Endometrial microvascular endothelial cells (primary cell): ENCODE measurements around the gene BAHCC1. TPM values are rescaled to one million over a fixed set of nuclear protein-coding genes. Genes with fewer than 3 reads are reported as not detected.

Source experiments
- in situ Hi-C: cut with HindIII; loops from 2 replicates; pipeline ENCODE4 v1.10.0; 2017; ENCODE audit warnings: low sequenced_read_pairs, low pct_unique_long_range_greater_than_20kb; ENCODE audit errors: inconsistent ontology term
- total RNA-seq: library from RNA; depleted of rRNA; stranded (reverse); fragments of >200 nt; gene quantifications from one replicate; pipeline ENCODE4 v1.2.3, GENCODE V29; 2015; ENCODE audit errors: inconsistent ontology term

BAHCC1 gene
- total RNA-seq, 1 donor from 2014 or later, result 10.0 TPM

DNA sequence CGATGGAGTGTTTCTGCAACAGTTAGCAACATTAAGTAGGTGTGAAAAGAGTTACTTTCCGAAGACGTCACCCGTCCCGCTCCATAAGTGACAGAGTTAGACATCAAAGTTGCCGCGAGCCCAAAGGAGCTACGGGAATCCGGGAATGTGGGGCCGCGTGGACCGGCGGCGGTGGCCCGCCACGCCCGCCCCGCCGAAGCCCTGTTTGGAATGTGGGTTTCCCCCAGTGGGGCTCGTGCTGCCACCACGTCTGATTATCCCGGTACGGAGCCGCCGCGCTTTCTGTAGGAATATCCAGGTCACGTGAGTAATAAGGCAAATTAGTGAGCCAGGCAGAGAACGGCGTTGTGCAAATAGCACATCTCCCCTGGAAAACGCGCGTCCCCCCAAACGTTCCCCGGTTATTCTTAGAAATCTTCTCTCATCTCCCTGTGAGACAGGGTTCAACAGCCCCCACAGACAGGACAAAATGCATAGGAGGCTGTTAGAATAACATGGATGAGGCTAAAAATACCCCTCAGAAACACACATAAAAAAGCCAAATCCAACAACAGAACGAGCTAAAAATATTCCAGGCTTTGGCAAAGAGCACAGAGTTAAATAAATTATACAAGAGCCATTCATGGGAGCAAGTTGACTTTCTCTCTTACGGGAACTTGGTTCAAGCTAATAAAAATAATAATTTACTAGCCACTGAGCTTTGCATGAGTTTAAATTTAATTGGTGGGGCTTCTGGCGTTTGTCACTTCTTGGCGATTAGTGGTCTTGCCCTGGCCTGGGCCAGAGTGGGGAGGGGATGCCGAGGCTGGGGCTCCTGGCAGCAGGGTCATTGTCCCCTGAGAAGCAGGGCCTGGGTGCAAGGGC lies 8.6 kb downstream of the BAHCC1 start:
- in situ Hi-C loops, result no loop called here

DNA sequence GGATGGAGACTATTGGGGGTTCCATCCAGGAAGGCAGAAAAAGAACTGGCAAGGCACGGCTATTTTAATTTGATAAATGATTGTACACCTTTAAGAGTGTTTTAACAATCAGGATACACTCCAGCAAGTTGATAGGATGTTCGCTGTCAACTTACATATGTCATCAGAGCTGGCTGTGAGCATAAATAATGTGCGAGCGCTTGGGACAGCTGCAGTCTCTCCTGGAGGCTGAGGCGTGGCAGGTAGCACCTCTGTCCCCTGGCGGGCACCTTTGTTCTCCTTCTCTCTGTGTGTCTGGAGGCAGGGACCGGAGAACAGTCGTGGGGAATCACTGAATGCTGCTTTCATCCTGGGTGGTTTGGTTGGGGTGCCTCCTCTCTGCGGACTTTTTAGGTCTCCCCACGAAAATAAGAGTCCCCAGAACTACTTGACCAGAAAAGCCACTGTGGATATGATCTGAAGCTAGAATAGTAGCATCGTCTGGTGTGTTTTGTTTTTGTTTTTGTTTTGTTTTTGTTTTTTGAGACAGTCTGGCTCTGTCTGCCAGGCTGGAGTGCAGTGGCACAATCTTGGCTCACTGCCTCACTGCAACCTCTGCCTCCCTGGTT lies 9.4 kb downstream of the BAHCC1 start:
- in situ Hi-C loops, result no loop called here

DNA sequence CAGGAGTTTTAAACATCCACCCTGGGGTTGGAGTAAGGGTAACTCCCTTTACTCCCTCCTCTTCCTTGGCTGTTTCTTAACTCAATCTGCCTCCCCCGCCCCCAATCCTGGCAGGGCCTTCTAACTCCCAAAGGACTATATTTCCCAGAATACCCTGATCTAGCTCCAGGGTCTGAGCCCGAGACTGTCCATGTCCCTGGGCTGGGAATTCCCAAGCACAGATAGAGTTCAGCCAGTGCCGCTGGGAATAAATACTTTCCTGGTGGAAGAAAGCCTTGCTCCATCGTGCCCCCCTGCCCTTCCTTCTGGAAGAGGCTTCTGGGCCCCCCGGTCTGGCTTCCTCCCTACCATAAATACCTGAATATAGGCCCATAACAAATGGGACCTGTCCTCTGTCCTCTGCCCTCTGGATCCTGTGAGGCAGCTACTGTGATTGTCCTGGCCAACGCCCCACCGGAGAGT lies 10.2 kb downstream of the BAHCC1 start:
- in situ Hi-C loops, result no loop called here

DNA sequence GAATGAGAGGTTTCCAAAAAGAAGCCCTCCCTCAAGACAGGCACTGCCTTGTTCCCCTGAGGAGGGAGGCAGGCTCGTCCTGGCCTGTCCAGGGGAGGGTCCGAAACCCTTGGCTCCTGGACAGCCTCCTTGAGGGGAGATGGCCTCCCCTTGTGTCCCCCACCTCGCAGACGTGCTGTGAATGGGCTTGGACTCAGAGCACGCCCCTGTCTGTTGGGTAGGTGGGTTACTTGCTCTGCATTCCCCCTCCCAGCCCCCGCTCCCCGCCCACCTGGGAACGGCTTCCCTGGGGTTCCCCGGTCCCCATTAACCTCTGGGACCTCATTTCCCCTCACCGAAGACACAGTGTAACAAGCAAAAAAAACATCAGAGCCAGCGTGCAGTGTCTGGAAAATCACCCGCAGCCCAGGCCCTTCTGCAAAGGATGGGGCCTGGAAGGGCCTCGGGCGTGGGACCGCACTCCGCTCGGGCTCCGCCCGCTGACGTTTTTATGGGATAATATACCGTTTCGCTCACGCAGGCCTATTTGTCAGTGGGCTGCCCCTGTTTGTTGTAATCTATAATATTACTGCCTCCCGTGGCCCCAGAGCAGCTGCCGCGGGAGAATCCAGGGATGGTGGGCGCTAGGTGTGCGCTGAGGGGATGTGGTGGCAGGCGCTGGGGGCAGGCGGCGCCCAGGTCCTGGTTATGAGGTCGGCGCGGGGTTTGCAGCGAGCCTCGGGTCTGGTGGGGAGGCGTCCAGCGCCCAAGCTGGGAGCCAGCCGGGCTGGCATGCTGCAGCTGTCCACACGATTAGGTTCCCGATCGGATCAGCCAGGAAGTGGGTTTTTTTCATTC lies 11.1 kb downstream of the BAHCC1 start:
- in situ Hi-C loops, result no loop called here

DNA sequence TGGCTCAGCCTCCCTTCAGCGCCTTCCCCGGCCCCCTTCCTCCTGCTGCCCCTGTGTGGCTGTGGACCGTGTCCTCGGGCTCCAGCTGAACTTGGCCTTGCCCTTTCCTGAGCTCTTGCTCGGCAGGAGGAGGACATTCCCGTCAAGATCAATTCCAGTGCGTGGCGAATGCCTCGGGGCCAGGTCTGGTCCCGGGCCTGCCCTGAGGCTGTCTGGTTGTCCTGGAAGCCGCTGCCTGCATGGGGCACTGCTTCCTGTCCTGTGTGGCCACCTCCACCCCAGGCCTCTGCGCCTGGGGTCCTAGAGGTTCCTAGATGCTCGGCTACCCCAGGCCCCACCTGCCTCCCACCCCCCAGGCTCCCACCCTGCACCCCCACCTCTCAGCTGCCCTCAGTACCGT lies 12.8 kb downstream of the BAHCC1 start:
- in situ Hi-C loops, result no loop called here

DNA sequence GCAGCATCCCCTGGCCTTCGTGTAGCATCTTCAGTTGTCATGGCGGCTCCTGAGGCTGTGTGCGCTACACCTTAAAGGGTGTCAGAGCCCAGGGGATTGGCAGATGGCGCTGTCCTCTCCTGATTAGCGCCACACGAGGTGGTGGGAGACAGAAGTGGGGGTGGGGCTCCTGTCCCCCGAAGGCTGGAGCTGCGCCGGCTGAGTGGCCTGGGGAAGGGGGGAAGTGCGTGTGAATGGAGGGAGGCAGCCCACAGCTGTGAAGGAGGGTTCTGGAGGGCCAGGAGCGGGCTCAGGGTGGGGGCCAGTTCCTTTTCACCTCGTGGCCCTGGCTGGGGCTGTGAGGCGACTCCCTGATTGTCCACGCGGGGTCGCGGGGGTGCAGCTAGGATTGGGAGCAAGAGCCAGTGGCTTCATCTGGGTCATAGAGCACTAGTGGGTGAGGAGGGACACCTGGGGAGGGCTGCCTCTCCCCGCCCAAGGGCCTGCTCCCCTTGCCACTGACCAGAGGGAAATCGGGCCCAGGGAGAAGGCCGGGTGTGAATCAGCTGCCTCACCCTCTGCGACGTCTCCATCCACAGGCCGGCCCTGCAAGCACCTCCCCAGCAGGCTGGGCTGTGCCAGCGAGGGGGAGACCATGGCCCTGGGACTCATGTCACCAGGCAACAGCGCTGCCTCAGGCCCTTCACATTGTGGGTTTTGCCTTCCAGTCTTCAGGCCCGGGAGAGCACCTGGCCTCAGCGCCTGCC lies 14.1 kb downstream of the BAHCC1 start:
- in situ Hi-C loops, result no loop called here

DNA sequence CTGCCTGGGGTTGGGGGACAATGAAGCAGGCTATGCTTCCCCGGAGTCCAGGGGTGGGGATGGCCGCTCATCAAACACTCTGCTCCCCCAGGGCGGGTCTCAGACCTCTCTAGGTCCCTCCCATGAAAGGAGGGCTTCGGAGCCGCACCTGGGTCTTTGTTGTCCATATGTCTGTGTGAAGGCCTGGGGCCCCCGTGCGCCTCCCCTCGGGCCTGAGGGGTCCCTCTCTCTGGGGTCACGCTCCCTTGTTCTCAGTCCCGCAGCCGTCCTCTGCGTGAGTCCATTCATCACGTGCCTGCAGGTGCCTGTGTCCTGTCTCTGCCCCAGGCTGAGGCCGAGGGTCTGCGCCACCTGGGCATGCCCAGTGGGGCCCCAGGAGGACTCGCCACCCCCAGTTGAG lies 15.6 kb downstream of the BAHCC1 start:
- in situ Hi-C loops, result no loop called here

DNA sequence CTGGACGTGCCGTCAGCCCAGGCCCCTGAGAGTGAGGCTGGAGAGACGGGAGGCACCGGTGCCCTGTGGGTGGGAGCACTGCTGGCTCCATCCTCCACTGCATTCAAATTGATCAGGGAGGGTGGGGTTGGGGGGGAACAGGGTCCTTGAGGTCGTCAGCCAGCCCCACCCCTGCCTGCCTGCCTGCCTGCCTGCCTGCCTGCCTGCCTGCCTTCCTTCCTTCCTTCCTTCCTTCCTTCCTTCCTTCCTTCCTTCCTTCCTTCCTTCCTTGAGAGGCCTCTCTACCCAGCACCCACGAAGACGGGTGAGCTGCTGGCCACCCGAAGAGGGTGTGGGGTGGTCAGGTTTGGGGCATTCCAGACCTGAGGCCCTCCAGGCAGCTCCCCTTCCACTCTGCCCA lies 16.0 kb downstream of the BAHCC1 start:
- in situ Hi-C loops, result no loop called here

DNA sequence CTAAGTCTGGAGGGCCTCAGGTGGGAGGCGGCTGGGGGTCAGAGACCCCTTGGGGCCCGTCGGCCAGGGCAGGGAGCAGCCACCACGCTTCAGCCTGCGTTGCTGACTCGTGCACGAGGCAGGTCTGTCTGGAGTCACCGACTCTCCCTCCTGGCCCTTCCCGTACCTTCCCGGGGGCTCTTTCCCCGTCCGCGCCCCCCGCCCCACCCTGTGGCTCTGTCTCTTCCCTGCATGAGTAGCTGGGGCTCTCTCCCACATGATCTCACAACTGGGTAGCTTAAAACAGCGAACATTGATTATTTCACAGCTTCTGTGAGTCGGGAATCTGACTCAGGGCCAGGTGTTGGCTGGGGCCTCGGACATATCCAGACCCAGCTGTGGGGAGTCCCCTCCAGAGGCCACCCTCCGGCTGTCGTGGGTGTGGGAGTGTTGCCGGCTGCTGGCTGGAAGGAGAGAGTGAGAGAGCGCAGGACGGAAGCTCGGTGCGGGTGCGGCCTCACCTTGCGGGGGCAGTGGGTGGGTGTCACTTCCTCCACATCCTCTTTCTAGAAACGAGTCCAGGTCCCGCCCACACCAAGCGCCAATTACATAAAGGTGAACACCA lies 17.3 kb downstream of the BAHCC1 start:
- in situ Hi-C loops, result no loop called here

DNA sequence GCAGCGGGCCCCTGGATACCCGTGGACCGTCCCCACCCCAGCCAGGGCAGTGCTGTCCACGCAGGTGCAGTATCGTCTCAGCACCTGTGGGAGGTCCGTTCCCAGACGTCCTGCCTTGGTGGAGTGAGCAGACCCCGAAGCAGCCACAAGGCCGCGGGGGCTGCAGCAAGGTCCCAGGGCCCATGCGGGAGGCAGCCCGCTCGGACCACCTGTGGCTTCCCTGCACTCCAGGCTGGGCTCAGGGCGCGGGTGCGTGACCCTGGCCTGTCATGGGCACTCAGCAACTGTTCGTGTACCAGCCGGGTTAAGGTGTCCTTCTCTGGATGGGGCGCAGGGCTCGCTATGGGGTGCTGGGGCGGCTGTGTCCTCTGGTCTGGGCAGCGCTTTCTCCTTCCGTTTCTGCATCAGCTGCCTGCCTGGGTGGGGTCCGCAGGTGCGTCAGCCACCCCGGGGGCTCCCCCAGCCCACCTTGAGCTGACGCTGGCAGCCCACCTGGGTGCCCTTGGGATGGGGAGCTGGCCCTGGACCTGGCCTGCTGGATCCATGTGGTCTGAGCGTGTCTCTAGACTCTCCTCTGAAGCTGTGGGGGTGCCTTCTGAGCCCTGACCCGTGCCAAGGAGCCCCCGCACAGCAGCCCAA lies 18.4 kb downstream of the BAHCC1 start:
- in situ Hi-C loops, result no loop called here

DNA sequence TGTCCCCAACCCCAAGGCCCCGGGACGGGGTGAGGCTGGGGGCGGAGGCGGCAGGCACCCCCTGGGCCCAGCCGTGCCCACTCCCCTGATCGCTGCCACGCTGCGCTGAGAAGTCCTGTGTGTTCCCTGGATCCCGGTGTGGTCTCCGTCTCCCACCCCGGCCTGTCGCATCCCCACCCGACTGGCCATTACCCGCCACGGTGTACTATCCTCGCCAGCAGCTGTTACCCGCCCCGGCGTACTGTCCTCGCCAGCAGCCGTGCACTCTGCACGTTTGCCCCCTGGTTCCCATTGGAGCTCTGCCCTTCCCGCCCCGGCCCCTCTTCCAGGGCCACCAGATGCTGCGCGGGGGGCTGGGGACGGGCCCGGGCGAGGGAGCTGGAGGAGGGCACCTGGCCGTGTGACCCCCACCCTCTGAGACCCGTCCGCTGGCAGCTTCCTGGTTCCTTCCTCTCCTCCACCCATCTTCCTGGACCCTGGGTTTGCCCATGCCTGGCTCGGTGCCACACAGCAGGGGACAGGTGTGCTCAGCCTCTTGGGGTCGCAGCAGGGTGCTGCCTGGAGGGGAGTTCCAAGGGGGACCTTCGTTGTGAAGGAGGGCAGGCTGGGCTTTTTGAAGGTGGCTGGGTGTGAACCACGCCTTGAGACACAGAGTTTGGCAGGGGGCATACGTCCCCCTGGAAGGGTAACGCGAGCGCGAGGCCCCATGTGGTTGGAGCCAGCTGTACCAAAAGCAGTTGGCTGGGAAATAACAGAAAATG lies 19.7 kb downstream of the BAHCC1 start:
- in situ Hi-C loops, result no loop called here

DNA sequence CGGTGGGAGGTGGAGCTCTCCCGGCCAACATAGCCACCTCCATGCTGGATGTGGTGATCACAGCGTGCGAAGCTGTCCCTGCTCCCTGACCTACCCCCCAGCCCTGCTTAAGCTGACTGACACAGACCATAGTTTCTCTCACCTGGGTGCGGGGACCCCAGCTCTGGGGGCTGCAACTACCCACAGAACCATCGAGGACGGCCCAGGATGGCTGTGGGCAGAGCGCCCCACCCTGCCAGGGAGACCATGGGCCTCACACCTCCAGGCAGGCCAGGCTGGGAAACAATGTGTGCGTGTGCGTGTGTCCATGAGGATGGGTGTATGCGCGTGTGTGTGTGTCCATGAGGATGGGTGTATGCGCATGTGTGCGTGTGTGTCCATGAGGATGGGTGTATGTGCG lies 20.4 kb downstream of the BAHCC1 start:
- in situ Hi-C loops, result no loop called here

DNA sequence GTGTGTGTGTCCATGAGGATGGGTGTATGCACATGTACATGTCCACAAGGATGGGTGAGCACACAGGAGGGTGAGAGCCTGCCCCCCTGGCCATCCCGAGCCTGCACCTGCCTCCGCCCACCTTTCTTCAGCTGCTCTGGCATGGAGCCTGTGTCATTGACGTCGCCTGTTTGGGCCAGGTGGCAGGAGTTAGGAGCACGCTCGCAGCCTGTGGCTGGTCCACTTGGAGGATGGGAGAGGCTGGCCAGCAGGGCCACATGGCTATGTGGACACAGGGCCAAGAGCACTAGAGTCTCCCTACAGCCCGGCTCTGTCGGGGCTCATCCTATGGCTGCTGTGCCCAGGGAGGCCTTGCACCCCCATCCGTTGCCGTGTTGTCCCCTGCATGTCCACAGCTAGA lies 21.4 kb downstream of the BAHCC1 start:
- in situ Hi-C loops, result no loop called here

DNA sequence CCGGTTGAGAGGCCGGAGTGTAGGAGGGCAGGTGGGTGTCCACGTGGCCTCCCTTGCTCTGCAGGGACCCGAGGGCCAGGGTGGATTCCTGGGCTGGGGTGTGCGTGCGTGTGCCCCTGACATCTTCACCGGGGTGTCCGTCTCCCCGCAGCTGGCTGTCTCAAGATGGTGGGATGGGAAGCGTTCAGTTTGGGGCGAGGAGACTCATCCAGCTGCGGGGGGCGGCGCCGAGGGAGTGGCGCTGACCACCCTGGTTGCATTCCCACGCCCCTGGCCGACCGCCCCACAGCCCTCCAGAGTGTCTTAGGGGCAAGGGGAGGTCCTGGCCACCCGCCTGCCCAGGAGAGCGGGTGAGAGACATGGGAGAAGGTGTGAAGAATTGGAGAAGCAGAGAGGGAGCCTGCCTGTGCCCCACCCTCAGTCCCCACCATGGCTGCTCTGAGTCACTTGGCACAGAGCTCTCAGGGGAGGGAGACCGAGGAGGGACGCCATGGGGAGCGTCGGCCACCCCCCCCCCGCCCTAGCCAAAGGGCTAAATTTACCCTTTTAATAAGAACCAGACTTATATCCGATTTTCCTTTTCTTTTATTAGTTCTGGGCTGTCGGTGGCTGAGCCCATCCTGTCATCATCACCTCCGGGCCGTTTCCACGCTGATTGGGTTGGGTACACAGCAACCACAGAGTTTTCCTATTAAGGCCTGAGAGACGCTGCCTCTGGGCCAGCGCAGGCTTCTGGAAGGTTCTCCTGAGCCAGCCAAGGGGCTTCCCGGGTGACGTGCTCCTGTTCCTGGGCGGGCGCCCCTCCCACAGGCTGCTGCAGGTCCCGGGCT lies 22.0 kb downstream of the BAHCC1 start:
- in situ Hi-C loops, result no loop called here

DNA sequence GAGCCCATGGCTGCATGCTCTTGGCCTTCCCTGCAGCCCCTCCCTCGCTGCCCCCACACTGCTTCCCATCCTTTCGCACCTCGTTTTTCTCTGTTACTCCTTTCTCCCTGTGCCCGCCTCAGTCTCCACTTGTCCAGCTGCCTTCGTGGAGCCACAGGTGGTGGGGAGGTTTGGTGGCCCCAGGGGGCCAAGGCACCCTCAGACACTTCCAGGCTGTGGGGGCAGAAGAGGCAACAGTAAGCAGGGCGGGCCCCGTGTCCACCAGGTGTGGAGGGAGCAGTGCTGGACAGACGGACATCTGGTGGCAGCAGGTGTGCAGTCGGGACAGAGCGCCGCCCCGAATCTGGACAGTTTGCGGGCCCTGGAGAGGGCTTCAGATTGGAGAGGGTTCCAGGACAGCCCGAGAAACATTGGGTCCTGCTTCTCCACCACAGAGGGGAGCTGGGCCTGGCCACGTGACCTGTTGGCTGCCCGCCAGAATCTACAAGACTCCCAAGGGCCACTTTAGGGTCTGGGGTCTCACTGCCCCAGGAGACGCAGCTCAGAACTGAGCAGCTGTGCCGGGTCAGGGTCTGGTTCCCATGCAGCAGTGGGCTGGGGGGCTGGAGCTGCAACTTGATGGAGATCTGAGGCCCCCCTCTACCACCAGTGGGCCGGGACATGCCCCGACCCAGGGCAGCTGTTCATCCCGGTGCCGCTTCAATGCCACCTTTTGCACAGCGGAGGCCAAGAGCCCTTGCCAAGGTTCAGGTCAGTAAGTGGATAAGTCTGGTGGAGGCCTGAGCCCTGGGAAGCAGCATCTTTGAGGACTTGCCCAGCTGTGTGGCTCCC lies 22.8 kb downstream of the BAHCC1 start:
- in situ Hi-C loops, result no loop called here
